ENCODE results near the gene PIR. TPM values are rescaled to one million over a fixed set of nuclear protein-coding genes. Genes with fewer than 3 reads are reported as not detected.

PIR gene
- total RNA-seq, 2 donors from 2014 or later = 8.9 to 20.1 TPM

- H3K27ac ChIP-seq = no peak overlapping the region
- no peak overlapping the region for H3K4me3 ChIP-seq
- no peaks in the 10 kb centered on the region for H3K4me1 ChIP-seq (replicated peaks)
- no peaks in the 10 kb centered on the region for H3K27me3 ChIP-seq (replicated peaks; ENCODE audit: insufficient read depth)
- WGBS = 80% methylated on average over 4 of the region's 4 CpGs
- no peaks in the 10 kb centered on the region for H3K36me3 ChIP-seq
- no peak for TF ChIP-seq POLR2AphosphoS5 (IDR thresholded peaks at IDR 0.05)
- TF ChIP-seq POLR2A (IDR thresholded peaks at IDR 0.05) = no peak
- TF ChIP-seq CTCF (IDR thresholded peaks at IDR 0.05) = no peak
- no peak for DNase-seq (ENCODE audit: low spot score)
- no peaks in the 10 kb centered on the region for H3K9me3 ChIP-seq
- intact Hi-C loops (cut with DNase I) = loop anchor here (10.0 kb wide), 1 partner anchor 89 kb away; no protein-coding TSS in a partner anchor
Observed at GRCh38 chrX:15475486-15475885, 17.6 kb downstream of the PIR start.

DNA sequence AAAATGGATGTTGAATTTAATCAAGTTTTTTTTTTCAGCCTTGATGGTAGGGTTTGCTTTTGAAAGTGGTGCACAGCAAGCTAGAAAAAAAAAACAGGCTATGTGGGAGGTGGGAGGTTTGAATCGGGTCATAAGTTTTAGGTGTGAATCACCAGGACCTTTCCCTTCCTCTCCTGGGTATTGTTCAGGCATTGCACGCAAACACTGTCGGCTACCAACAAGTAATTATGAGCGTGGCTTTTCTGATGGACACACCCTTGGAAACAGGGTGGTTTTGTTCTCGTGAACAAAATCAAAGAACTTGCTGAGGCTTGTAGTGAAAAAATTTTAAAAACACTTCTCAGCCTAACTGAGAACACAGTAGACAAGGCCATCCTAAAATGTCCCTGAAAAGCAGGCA is 18.1 kb downstream of the PIR start:
- Histone ChIP-seq H3K36me3 (no peaks in the 10 kb centered on the region), H3K9me3 (no peaks in the 10 kb centered on the region), H3K4me3 (no peak overlapping the region), H3K27ac (no peak overlapping the region), H3K27me3 (replicated peaks; ENCODE audit: insufficient read depth) (no peaks in the 10 kb centered on the region), H3K4me1 (replicated peaks) (no peaks in the 10 kb centered on the region)
- 47% methylated on average over 5 of the region's 5 CpGs for WGBS
- intact Hi-C loops (cut with DNase I) = loop anchor here (10.0 kb wide), 1 partner anchor 90 kb away; no protein-coding TSS in a partner anchor
- DNase-seq (ENCODE audit: low spot score) = peak; percentile 5
- TF ChIP-seq POLR2A (IDR thresholded peaks at IDR 0.05) (no peak), POLR2AphosphoS5 (IDR thresholded peaks at IDR 0.05) (no peak), CTCF (IDR thresholded peaks at IDR 0.05) (no peak)

- Histone ChIP-seq H3K4me1 (replicated peaks) (no peaks in the 10 kb centered on the region), H3K27me3 (replicated peaks; ENCODE audit: insufficient read depth) (no peaks in the 10 kb centered on the region), H3K9me3 (no peaks in the 10 kb centered on the region), H3K36me3 (no peaks in the 10 kb centered on the region), H3K27ac (no peak overlapping the region), H3K4me3 (no peak overlapping the region)
- intact Hi-C loops (cut with DNase I) = loop anchor here (10.0 kb wide), 1 partner anchor 91 kb away; no protein-coding TSS in a partner anchor
- 85% methylated on average over 4 of the region's 4 CpGs for WGBS
- TF ChIP-seq POLR2AphosphoS5 (IDR thresholded peaks at IDR 0.05) (no peak), POLR2A (IDR thresholded peaks at IDR 0.05) (no peak), CTCF (IDR thresholded peaks at IDR 0.05) (no peak)
- DNase-seq (ENCODE audit: low spot score) = no peak
Observed at GRCh38 chrX:15474028-15474427, 19.1 kb downstream of the PIR start.

- no peaks in the 10 kb centered on the region for H3K4me1 ChIP-seq (replicated peaks)
- no peak overlapping the region for H3K27ac ChIP-seq
- H3K27me3 ChIP-seq (replicated peaks; ENCODE audit: insufficient read depth) = no peaks in the 10 kb centered on the region
- H3K9me3 ChIP-seq = no peaks in the 10 kb centered on the region
- no peaks in the 10 kb centered on the region for H3K36me3 ChIP-seq
- no peak for DNase-seq (ENCODE audit: low spot score)
- no peak for TF ChIP-seq CTCF (IDR thresholded peaks at IDR 0.05)
- no peak for TF ChIP-seq POLR2A (IDR thresholded peaks at IDR 0.05)
- TF ChIP-seq POLR2AphosphoS5 (IDR thresholded peaks at IDR 0.05) = no peak
- no peak overlapping the region for H3K4me3 ChIP-seq
- intact Hi-C loops (cut with DNase I) = loop anchor here (10.0 kb wide), 1 partner anchor 92 kb away; no protein-coding TSS in a partner anchor
Observed at GRCh38 chrX:15472531-15472930, 20.6 kb downstream of the PIR start.

DNA sequence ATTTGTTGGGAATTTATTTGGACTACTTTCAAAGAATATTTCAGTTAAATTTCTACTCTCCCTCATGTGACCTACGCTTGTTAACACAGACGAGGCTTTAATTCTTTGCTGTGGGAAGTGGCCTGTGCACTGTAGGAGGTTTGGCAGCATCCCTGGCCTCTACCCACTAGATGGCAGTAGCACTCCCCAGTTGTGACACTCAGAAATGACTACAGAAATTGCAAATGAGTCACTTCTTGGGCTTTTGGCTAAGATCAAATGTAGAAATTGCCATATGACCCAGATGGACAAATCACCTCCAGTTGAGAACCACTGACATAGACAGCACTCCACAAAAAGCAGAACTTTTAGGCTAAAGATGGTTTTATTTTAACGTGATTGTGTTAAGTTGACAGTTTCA is 22.1 kb downstream of the PIR start:
- Histone ChIP-seq H3K9me3 (no peaks in the 10 kb centered on the region), H3K36me3 (no peaks in the 10 kb centered on the region), H3K27ac (no peak overlapping the region), H3K4me3 (no peak overlapping the region), H3K27me3 (replicated peaks; ENCODE audit: insufficient read depth) (no peaks in the 10 kb centered on the region), H3K4me1 (replicated peaks) (no peaks in the 10 kb centered on the region)
- intact Hi-C loops (cut with DNase I) = loop anchor here (10.0 kb wide), 1 partner anchor 94 kb away; no protein-coding TSS in a partner anchor
- TF ChIP-seq CTCF (IDR thresholded peaks at IDR 0.05) (peak in 3 of 4 experiments; percentile 29 to 67 (median 53)), POLR2A (IDR thresholded peaks at IDR 0.05) (no peak), POLR2AphosphoS5 (IDR thresholded peaks at IDR 0.05) (no peak)
- peak; percentile 44 for DNase-seq (ENCODE audit: low spot score)
- WGBS = 19% methylated on average over 3 of the region's 3 CpGs
